Stimulated activated CD4-positive, alpha-beta T cell treated with anti-CD3 and anti-CD28 coated beads, TNF-alpha, amount 100 ng/mL, for 1 hour (primary cell): Measurements from ENCODE around the gene CPNE6.
A peak's percentile ranks its signal among the peaks of the same experiment; 100 is the strongest.
"Not testable (repeated sequence)": the region's sequence is repeated elsewhere in the genome, so short reads cannot be mapped to it uniquely, and the experiment has no call there.

ENCODE experiments used
- DNase-seq, 3 donors: peaks; one replicate each; pipeline ENCODE4 v3.0.0-alpha.2; 2020; ENCODE audit warnings: low read depth in 3 of 3, low spot score in 1 of 3

CPNE6 gene

DNA sequence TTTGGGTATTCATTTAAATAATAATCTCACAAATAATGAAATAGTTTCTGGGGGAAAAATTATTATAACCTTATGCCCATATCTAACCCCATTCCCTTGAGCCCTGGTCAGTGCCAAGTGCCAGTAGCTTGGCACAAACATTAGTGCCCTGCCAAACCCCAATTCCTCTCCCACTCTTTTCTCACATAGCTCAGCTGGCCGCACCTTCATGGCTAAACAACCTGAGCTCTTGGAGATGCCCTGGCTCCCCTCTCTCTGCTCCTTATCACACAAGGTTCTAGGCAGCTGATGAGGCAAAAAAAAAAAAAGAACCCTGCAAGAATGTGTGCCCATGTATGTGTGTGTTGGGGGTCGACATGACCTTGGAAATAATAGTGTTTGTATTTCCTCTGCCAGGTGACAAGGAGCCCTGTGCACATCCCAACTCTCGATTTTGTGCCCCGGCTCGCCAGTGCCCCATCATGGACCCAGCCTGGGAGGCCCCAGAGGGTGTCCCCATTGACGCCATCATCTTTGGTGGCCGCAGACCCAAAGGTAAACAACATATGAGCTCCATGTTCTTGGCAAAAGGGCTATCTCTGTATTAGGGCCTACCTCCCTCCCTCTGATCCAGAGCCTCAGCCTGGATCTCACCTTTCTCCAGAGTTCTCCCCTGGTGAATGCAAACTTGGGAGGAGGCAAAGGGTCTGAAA lies 31.1 kb downstream of the CPNE6 start:
- DNase-seq, result no peak

DNA sequence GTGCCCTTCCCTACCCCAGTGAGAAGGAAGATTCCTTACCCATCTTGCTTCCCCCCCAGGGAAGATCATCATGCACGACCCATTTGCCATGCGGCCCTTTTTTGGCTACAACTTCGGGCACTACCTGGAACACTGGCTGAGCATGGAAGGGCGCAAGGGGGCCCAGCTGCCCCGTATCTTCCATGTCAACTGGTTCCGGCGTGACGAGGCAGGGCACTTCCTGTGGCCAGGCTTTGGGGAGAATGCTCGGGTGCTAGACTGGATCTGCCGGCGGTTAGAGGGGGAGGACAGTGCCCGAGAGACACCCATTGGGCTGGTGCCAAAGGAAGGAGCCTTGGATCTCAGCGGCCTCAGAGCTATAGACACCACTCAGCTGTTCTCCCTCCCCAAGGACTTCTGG lies 32.1 kb downstream of the CPNE6 start:
- no peak for DNase-seq

DNA sequence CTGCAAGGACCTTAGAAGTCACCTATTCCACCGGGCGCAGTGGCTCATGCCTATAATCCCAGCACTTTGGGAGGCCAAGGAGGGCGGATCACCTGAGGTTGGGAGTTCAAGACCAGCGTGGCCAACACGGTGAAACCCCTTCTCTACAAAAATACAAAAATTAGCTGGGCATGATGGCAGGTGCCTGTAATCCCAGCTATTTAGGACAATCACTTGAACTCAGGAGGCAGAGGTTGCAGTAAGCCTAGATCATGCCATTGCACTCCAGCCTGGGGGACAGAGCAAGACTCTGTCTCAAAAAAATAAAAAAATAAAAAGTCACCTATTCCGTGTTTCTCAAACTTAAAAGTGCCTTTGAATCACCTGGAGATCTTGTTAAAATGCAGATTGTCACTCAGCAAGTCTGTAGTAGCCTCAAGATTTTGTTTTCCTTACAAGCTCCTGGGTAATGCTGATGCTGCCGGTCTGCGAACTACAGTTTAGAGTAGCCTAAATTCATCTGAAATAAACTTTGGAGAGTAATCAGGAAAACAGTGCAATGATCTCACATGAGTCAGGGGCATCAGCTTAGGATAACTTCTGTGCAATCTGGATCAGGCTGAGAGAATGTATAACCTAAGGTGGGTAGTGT lies 34.4 kb downstream of the CPNE6 start:
- DNase-seq, result not testable (repeated sequence)

DNA sequence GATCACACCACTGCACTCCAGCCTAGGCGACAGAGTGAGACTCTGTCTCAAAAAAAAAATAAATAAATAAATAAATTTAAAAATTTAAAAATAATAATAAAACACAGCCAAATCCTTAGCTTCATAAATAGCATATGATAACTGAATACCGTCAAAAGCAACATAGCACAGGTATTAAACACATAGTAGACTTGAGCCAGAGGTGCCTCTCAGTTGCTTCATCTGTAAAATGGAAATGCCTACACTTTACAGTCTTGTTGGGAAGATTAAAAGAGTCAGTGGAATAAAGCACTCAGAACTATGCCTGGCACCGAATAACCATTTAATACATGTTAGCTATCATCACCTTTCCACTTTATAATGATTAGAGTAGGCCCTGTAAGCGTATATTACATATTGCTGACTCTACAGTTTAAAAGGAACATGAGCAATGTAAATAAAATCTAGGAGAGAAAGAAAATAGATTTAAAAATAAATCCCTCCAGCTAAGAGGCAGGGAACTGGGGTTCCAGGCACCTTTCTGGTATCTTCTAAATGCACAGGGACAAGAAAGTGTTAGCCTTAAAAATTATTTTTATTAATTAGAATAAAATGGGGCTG lies 35.4 kb downstream of the CPNE6 start:
- DNase-seq, result no peak

DNA sequence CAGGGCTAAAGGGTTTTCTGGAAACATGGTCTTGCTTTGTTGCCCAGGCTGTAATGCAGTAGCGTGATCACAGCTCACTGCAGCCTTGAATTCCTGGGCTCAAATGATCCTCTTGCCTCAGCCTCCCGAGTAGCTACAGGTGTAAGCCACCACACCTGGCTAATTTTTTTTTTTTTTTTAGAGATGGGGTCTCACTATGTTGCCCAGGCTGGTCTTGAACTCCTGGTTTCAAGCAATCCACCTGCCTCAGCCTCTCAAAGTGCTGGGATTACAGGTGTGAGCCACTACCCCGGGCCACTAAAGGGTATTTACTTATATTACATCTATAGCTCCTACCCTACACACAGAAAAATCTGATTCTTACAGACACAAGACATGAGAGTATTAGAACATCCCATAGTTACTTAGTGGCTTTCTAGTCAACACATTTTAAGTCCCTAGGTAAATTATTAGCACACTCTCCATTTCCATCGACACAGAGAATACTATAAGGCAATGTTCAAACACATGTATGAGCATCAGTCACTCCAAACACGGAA lies 37.0 kb downstream of the CPNE6 start:
- no peak for DNase-seq

DNA sequence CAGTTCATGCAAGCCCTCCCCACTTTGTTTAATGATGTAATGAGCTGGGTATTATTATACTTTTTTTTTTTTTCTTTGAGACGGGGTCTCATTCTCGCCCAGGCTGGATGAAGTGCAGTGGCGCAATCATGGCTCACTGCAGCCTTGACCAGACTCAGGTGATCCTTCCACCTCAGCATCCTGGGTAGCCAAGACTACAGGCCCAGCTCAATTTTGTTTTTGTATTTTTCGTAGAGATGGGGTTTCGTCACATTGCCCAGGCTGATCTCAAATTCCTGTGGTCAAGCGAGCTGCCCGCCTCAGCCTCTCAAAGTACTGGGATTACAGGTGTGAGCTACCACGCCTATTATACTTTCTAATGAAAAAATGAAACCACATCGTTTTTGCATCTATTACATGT lies 38.7 kb downstream of the CPNE6 start:
- DNase-seq, result no peak

DNA sequence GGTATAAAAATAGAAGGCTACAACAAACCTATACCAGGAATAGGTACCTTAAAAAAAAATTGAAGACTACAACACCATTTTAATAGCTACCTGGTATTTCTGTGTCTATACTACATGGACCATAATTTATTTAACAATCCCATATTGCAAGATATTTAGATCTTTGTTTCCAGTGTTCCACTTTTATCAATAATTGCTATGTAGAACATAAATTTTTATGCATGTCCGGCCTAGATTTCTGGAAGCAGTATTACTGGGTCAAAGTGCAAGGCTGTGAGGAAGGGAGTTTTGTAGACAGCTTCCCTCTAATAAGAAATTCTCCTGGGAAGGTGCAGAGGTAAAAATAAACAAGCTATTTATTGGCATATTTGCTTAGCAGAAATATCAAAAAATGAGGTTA lies 39.2 kb downstream of the CPNE6 start:
- DNase-seq, result no peak

DNA sequence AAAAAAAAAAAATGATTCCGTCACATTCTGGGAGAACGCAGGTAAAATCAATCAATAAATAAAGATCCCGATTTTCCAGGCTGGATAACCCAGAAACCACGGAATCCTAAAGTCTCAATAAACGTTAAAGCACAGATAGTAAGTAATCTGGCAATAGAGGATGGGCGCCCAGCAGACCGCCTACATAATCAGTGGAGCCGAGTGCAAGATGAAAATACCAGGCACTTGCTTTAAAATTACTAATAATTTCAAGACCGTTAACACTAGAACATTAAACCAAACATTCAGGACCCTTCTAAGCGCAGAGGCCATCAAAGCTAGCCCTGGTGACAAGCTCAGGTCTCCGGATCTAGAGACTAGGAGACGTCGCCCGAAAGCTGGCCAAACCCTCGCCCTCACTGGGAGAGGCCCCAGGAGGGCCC lies 42.0 kb downstream of the CPNE6 start:
- DNase-seq, result no peak

DNA sequence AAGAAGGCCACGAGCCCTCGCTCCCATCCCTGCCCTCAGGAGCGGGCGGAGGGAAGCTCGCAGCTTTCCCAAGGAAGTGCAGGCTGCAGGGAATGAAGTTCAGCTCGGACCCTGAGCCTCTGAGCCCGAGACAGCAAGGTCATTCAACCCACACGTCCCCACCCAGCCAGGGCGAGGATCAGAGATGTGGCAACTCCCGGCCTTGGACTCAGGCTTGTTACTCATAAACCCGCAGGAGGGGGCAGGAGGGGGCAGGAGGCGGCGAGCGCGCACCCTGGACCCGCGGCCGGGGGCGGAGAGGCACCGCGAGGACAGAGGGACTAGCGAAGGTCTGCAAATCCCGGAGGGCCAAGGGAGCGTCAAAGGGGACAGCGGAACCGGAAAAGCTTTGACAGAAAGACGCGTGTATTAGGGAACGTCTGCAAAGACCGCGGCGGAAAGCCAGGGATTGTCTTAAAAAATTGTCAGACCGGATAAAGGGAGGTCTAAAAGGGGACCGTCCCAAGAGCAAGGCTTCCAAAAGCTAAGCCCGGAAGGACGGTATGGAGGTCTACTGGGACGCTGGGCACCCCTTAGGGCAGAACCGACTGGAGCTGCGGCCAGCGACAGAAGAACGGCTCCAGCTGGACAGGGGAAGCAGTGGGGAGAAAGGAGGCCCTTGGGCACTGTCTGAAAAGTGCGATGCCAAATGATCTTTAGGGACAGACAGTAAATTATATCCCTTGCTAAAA lies 42.6 kb downstream of the CPNE6 start:
- DNase-seq, result peak; percentile 43 to 56 (median 43)

DNA sequence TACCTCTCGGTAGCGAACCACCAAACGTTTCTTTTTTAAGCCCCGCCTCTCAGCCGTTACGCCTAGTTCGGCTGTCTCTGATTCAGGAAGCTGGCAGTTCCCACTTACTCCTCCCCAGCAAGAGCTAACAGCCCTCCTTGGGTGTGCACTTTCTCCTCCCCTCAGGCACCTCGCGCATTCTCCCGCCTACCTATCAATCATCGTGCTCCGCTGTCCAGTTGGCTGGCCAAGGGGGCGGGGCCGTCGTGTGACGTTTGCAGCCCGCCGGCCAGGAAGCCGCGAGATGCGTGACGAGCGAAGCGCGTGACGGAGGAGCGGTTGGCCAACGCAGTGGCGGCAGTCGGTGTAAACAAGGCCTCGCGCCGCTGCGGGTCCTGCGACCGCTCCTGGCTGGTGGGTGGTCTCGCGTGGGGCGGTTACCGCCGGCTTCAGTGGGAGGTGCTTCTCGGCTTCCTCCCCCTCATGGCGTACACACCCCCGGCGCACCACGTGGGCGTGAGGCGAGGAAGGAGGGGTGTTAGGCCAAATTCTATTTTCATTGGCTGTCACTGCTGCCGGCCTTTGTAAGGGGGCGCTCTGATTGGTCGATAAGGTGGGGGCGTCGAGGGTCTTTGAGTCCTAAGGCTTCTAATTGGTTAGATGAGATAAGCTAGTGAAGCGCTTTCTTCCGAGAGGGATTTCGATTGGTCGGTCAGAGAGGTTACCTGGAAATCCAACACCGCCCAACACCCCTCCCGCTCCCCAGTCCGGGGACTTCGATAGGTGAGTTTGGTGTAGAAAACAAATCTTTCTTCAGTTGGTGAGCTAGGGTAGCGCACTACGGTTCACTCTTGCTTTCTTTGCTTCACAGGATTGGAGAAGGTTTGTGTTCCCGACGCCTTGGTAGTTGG lies 43.4 kb downstream of the CPNE6 start, which contains the start of the genes DCAF11 and NRL:
TSS of gene DCAF11 (plus strand) at position 246 of the 890 bp plus-strand sequence. CDS start 818 bp downstream, outside the sequence.
TSS of gene NRL (minus strand) at position 418 of the 890 bp plus-strand sequence. CDS start 32,101 bp downstream, outside the sequence.
- DNase-seq, result peak; percentile 93 to 96 (median 95)

DNA sequence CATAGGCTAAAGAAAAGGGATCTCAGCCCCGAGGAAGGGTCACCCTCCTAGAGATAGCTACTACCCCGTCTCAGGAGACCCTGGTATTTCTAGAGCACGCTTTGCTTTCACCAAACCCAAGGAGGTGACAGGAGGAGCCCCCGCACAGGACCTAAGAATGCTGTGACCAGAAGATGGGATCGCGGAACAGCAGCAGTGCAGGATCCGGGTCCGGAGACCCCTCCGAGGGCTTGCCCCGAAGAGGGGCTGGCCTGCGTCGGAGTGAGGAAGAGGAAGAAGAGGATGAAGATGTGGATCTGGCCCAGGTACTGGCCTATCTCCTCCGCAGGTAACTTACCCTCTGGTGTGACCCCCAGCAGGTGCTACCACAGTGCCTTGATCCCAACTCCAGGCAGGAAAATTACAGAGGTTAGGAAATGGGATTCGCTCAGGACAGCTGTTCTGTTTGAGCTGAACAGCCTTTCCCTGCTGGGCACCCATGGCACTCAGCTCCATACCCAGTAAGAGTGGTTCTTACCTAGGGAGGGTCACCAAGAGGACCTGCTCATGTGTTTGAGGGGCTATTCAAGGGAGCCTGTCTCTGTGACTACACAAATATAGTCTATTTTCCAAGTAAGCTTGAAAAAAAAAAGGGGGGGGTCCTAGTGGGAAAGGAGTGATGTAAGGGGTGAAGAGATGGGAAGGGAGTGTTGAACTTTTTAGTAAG lies 44.2 kb downstream of the CPNE6 start:
- no peak for DNase-seq

DNA sequence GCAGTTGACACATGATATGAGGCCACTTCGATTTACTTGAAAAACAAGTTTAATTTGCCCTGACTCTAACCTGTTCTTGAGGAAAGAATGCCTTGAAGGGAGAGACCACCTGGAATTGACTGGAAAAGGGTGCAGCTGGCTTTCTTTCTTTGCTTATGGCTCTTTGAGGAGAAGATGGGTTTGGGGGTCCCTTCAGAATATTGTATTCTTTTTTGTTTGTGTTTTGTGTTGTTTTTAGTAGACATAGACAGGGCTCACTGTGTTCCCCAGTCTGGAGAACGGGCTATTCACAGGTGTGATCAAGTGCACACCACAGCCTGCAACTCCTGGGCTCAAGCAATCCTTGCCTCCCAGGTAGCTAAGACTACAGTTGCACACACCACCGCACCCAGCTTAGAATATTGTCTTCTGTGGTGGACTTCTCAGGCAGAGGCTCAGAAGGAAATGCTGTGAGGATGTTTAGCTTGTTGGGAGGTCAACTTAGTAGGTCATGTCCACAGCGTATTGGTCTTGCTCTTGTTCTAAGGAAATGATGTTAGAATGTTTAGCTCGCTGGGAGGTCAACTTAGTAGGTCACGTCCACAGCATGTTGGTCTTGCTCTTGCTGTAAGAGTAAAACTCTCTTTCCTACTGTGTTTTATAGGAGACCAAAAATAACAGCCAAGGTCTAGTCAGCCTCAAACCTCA lies 44.9 kb downstream of the CPNE6 start:
- DNase-seq, result no peak

DNA sequence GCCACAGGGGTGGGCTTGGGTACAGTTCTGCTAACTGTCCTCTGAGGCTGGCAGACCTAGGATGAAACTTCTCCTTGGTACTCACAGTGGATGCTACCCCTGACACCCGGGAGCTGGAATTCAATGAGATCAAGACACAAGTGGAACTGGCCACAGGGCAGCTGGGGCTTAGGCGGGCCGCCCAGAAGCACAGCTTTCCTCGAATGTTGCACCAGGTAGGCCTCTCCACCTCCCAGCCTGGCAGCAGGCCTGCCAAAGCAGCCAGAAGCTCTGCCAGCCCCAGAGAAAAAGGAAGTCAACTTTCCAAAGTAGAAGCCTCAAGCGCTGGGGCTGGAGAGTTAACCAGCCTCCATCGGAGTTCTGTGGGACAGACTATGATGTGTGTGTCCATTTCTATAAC lies 45.8 kb downstream of the CPNE6 start:
- no peak for DNase-seq

DNA sequence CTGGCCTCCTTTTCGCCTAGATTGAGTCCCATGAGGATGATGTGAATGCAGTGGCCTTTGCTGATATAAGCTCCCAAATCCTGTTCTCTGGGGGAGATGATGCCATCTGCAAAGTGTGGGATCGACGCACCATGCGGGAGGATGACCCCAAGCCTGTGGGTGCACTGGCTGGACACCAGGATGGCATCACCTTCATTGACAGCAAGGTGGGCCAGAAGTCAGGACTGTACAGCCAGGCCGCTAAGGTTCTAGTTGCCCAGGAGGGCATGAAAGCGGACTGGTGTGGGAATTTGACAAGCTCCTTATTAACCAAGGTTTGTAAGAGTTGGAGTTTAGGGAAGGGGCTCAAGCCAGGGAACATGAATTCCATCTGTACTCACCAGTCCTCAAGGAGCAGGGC lies 48.3 kb downstream of the CPNE6 start:
- no peak for DNase-seq

DNA sequence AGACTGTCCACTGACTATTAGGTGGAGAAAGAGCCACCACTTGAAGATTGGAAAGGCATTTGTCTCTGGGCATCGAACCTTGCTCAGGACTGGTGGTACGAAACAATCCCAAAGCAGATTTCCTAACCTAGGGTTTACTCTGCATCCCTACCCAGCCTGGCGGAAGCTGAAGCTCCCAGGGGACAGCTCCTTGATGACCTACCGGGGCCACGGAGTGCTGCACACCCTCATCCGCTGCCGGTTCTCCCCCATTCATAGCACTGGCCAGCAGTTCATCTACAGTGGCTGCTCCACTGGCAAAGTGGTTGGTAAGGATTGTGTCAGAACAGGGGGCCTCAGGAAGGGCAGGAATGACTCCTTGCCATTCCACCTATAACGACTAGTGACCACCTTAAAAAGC lies 49.8 kb downstream of the CPNE6 start:
- no peak for DNase-seq

DNA sequence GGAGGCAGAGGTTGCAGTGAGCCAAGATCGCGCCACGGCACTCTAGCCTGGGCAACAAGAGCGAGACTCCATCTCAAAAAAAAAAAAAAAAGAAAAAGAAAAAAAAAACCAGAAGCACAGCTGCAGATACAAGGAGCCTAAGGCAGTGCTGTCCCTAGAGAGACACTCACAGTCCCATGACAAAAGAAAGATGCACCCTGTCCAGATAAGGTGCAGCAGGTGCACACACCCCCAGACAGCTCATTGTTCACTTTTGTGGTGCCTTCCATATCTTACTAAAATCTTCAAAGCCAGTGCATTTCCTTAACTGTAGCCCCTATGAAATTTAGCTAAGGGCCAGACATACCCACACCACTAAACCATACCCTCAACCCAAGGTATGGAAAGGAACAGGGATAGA lies 51.1 kb downstream of the CPNE6 start:
- DNase-seq, result no peak

DNA sequence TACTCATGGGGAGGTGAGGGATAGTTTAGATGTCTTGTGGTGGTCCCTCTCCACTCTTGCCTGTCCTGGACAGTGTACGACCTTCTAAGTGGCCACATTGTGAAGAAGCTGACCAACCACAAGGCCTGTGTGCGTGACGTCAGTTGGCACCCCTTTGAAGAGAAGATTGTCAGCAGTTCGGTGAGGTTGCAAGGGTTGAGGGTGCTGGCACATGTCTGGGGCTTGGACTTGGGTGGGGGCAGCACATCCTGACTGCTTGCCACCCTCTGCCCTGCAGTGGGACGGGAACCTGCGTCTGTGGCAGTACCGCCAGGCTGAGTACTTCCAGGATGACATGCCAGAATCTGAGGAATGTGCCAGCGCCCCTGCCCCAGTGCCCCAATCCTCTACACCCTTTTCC lies 51.5 kb downstream of the CPNE6 start:
- DNase-seq, result no peak

DNA sequence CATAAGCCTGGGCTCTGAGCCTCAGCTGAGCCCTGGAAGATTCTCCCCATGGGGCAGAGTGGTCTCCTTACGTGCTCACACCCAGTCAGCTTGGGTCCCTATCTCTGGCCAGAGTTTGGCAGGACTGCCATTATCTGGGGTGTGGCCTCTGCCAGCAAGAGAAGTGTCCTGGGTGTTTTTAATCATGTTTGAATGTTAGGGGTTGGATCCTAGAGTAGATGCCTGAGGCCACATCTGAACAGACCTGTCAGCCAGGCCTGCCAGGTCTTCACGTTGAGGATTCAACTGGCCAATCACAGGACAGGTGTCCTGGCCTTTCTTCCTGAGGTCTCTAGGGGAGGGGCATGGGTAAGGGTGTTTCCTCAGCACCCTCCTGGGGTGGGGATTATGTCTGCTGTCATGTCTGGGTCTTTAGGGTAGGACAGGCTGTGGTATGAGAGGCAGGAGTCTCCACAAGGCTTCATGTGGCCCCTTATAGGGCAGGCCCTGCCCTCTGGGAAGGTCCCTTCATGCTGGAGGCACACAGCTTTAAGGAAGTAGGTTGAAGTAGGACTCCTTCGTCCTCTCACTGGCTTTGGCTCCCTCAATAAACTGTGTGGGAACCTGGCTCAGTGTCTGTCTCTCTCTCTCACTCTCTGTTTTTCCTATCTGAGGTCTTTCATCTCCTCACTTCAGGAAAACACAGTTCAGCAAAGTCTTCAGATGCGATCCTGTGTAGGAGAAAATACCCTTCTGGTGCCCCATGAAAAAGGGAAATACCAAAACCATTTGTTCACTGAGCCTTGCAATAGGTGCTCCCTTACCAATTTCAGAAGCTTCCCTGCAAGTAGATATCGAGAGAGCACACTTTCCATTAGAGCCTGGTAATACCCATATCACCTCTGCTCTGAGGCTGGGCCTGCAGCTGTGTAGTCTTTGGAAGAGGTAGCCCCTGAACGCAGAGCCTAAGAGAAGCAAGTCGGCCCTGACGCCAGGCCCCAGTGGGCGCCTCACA lies 52.4 kb downstream of the CPNE6 start:
- DNase-seq, result no peak
